Lower leg skin (tissue), 4 donors: ENCODE data around the gene ZNF41. TPM values are rescaled to one million over a fixed set of nuclear protein-coding genes. Genes with fewer than 3 reads are reported as not detected.
"Not testable (repeated sequence)": the region's sequence is repeated elsewhere in the genome, so short reads cannot be mapped to it uniquely, and the experiment has no call there.

Source experiments
- DNase-seq, 2 donors: peaks; one replicate each; pipeline ENCODE4 v3.0.0-alpha.2; 2019; ENCODE audit warnings: low spot score in 2 of 2
- H3K4me3 ChIP-seq: fragments of 200-600 bp; sonication (generic); 2 replicates; pipeline ENCODE4 v1.5.1; 2017; ENCODE audit warnings: mild to moderate bottlenecking, low read depth; ENCODE audit not compliant: poor library complexity, severe bottlenecking
- POLR2A ChIP-seq, 2 donors: fragments of 450-650 bp; IDR thresholded peaks; one replicate each; pipeline ENCODE4 v1.6.1; 2016 to 2017; ENCODE audit warnings: antibody characterized with exemption in 2 of 2, mild to moderate bottlenecking in 1 of 2, moderate library complexity in 1 of 2
- WGBS, 2 donors: methylation state at CpG; one replicate each; pipeline ENCODE4 v1.1.5; 2018; 5-methylcytosine and 5-hydroxymethylcytosine counted together
- intact Hi-C: fragments of 100-400 bp; cut with DNase I; formaldehyde crosslinking; loops from one replicate; pipeline ENCODE4 v1.15.0; 2023; ENCODE audit warnings: low total_unique reads
- total RNA-seq, 4 donors: library from RNA; depleted of rRNA; stranded (reverse); fragments of >200 nt; gene quantifications; one replicate each; pipeline ENCODE4 v1.1.0, GENCODE V29; 2016
- TF ChIP-seq, protein P1 (sequence below), 3 donors: fragments of 450-650 bp; IDR thresholded peaks; one replicate each; pipeline ENCODE4 v1.5.1; 2016; ENCODE audit warnings: antibody characterized with exemption in 3 of 3, mild to moderate bottlenecking in 3 of 3, moderate library complexity in 2 of 3

The ZNF41 gene
- total RNA-seq, 4 donors from 2014 or later = 4.6 to 12.9 (median 7.7) TPM

DNA sequence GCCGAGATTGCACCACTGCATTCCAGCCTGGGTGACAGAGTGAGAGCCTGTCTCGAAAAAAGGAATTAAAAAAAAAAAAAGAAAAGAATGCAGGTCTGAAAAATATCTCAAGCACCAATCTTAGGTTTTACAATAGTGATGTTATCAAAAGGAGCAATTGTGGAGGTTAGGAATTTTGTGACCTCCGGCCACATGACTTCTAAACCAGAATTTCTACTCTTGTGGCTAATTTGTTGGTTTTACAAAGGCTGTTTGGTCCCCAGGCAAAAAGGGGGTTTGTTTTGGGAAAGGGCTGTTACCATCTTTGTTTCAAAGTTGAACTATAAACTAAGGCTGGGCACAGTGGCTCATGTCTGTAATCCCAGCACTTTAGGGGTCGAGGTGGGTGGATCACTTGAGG, 15.4 kb upstream of the ZNF41 start:
- intact Hi-C loops = no loop called here
- 60 to 71% methylated on average over 3 to 4 of the region's 4 CpGs for WGBS, 2 donors
- no peak for DNase-seq
- TF ChIP-seq POLR2A (IDR thresholded peaks at IDR 0.05) = no peak
- TF ChIP-seq, protein P1, sequence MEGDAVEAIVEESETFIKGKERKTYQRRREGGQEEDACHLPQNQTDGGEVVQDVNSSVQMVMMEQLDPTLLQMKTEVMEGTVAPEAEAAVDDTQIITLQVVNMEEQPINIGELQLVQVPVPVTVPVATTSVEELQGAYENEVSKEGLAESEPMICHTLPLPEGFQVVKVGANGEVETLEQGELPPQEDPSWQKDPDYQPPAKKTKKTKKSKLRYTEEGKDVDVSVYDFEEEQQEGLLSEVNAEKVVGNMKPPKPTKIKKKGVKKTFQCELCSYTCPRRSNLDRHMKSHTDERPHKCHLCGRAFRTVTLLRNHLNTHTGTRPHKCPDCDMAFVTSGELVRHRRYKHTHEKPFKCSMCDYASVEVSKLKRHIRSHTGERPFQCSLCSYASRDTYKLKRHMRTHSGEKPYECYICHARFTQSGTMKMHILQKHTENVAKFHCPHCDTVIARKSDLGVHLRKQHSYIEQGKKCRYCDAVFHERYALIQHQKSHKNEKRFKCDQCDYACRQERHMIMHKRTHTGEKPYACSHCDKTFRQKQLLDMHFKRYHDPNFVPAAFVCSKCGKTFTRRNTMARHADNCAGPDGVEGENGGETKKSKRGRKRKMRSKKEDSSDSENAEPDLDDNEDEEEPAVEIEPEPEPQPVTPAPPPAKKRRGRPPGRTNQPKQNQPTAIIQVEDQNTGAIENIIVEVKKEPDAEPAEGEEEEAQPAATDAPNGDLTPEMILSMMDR (IDR thresholded peaks at IDR 0.05) = no peak
- no peak overlapping the region for H3K4me3 ChIP-seq

DNA sequence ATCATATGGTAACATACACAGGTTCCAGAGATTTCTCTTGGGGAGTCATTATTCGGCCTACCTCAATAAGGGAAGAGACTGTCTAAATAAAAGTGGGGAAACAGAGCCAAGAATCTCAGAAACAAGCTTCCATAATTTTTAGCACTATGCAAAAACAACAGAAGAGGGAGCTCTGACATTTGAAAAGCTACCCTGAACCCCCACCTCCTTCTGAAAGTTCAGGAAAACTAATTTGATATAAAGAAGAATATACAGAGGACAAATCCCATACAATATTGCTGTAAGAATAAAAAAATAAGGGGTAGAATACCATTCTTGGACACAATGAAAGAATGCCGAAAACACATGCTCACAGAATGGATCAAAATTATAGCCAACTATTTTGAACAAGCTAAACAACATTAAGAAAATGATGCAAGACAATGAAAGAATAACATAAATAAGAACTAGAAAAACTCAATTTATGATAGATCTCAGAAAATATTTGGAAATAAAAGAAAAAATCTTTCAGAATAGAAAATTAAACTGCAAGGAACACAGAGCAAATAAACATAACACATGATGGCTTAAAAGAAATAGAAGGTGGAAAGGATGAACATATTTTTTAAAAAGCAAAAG, 14.4 kb upstream of the ZNF41 start:
- H3K4me3 ChIP-seq = no peak overlapping the region
- 50 to 59% methylated on average over 2 of the region's 2 CpGs for WGBS, 2 donors
- intact Hi-C loops = no loop called here
- no peak for DNase-seq
- no peak for TF ChIP-seq POLR2A (IDR thresholded peaks at IDR 0.05)
- TF ChIP-seq, protein P1 (IDR thresholded peaks at IDR 0.05) = no peak

DNA sequence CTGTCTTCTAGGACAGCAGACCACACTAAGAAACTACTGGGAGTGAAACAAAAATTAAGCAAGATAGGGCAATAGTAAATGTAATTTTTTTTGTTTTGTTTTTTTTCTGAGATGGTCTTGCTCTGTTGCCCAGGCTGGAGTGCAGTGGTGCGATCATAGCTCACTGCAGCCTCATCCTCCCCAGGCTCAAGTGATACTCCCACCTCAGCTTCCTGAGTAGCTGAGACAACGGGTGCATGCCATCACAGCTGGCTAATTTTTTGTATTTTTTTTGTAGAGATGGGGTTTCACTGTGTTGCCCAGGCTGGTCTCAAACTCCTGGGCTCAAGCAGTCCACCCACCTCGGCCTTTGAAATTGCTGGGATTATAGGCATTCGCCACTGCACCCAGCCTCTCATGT, 9.1 kb upstream of the ZNF41 start:
- WGBS, 2 donors = 84 to 89% methylated on average over 4 of the region's 4 CpGs
- intact Hi-C loops, DNase-seq, H3K4me3 ChIP-seq: not testable (repeated sequence)

DNA sequence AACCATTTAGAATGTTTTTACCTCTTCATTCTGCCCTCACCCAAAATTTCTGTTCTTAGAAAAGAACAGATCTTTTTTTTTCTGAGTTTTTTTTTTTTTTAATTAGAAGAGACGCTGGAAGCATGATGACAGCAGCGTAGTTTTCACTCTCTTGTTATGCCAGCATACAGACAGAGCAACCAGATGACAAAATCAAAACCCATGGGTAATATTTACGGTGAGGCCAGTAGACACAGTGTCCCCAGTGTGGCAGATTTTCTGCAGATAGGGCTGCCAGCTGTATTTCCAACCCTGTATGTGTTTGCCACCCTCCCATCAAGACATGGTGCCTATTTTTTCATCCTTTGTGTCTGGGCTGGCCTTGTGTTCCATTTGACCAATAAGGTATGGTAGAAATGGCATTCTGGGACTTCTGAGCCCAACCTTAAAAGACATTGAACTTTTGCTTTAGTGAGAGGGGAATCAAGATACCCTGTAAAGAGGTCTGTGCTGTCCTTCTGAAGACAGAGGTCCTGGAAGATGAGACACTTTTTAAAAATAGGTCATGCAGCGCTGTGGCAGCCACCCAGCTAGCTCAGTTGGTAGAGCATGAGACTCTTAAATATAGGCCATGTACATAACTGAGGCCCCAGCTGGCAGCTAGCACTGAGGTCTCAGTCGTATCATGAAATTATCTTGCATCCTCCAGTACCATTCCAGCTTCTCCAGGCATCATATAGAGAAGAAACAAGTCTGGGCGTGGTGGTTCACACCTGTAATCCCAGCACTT, 6.7 kb upstream of the ZNF41 start:
- TF ChIP-seq POLR2A (IDR thresholded peaks at IDR 0.05) = no peak
- TF ChIP-seq, protein P1 (IDR thresholded peaks at IDR 0.05) = no peak
- intact Hi-C loops = no loop called here
- no peak for DNase-seq
- WGBS, 2 donors = 78 to 90% methylated on average over 6 of the region's 6 CpGs
- H3K4me3 ChIP-seq = no peak overlapping the region

DNA sequence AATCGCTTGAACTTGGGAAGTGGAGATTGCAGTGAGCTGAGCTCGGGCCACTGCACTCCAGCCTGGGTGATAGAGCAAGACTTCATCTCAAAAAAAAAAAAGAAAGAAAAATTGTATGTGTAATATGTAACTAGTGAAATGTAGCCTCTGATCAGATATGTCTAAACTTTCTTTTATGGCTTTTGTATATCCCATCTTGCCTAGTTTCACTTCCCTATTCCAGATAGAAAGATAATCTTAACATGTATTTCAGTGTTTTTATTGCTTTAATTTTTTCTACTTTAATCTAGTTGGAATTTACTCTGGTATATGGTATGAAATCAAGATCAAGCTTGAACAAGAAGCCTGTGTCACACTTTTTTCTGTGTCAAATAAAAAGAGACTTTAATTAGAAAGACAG, 1.9 kb upstream of the ZNF41 start:
- intact Hi-C loops = no loop called here
- WGBS, 2 donors = 50 to 61% methylated on average over 2 of the region's 2 CpGs

More for the DNA sequence above, 1.9 kb upstream of the ZNF41 start:
- H3K4me3 ChIP-seq = no peak overlapping the region
- TF ChIP-seq, protein P1 (IDR thresholded peaks at IDR 0.05) = no peak
- no peak for DNase-seq
